Vagina (tissue), 2 donors: Measurements from ENCODE around the gene CTBP2.

ENCODE experiments used
- CTCF ChIP-seq, 3 experiments: fragments of 450-650 bp in 2 of 3; fragments of 200-600 bp in 1 of 3; sonication (generic) in 1 of 3; IDR thresholded peaks; one replicate each; pipeline ENCODE4 v1.5.1; 2017 to 2019; ENCODE audit warnings: antibody characterized with exemption in 3 of 3, mild to moderate bottlenecking in 2 of 3, moderate library complexity in 2 of 3
- POLR2A ChIP-seq, 2 donors: fragments of 450-650 bp; IDR thresholded peaks; one replicate each; pipeline ENCODE4 v1.6.1; 2017; ENCODE audit warnings: antibody characterized with exemption in 2 of 2, mild to moderate bottlenecking in 2 of 2, moderate library complexity in 2 of 2
- POLR2AphosphoS5 ChIP-seq, 2 donors: sonication (generic); formaldehyde crosslinking; IDR thresholded peaks; one replicate each; pipeline ENCODE4 v1.9.0; 2017; ENCODE audit warnings: antibody characterized with exemption in 2 of 2, mild to moderate bottlenecking in 2 of 2, low read depth in 1 of 2; ENCODE audit not compliant: insufficient read depth in 1 of 2

- no peak for TF ChIP-seq CTCF (IDR thresholded peaks at IDR 0.05)
- no peak for TF ChIP-seq POLR2AphosphoS5 (IDR thresholded peaks at IDR 0.05; ENCODE audit: insufficient read depth in 1 of 2, low read depth in 1 of 2)
- TF ChIP-seq POLR2A (IDR thresholded peaks at IDR 0.05): no peak
Observed at GRCh38 chr10:125193306-125193877, 33.0 kb upstream of the CTBP2 start.
